Motor neuron (in vitro differentiated cells): ENCODE measurements around the gene EHD1. TPM values are rescaled to one million over a fixed set of nuclear protein-coding genes. Genes with fewer than 3 reads are reported as not detected.

ENCODE experiments used
- ATAC-seq, 8 experiments: fragments of 200-7000 bp; cut with Tn5 transposase; replicated peaks in 6 of 8; 2 replicates each; pipeline ENCODE4 v1.8.0; 2021; ENCODE audit warnings: mild to moderate bottlenecking in 8 of 8, moderate library complexity in 8 of 8
- H3K27ac ChIP-seq, 2 donors: fragments of 250-450 bp; sonication (Bioruptor Pico); 2 replicates each; pipeline ENCODE4 v1.9.0; 2021; ENCODE audit warnings: antibody characterized with exemption in 2 of 2, mild to moderate bottlenecking in 2 of 2, moderate library complexity in 1 of 2
- H3K4me1 ChIP-seq, 2 donors: fragments of 250-450 bp; sonication (Bioruptor Pico); replicated peaks in 1 of 2; 2 replicates each; pipeline ENCODE4 v1.6.1; 2021; ENCODE audit warnings: antibody characterized with exemption in 2 of 2, mild to moderate bottlenecking in 2 of 2, moderate library complexity in 1 of 2
- H3K4me3 ChIP-seq, 5 donors: fragments of 250-450 bp; sonication (Bioruptor Pico); 2 replicates each; pipeline ENCODE4 v1.9.0; 2021; ENCODE audit warnings: antibody characterized with exemption in 5 of 5, mild to moderate bottlenecking in 5 of 5, moderate library complexity in 4 of 5
- WGBS, 10 experiments: fragments of 450-650 bp; shearing (Covaris generic); methylation state at CpG; one replicate each; pipeline ENCODE4 v1.0.0; 2022; 5-methylcytosine and 5-hydroxymethylcytosine counted together
- in situ Hi-C, 9 experiments: fragments of 400-800 bp; cut with MboI; loops; one replicate each; pipeline ENCODE4 v1.15.0; 2021; ENCODE audit warnings: low sequenced_read_pairs in 9 of 9, low pct_unique_long_range_greater_than_20kb in 2 of 9; ENCODE audit not compliant: unreplicated experiment in 9 of 9
- total RNA-seq, 8 experiments: library from RNA; unstranded; fragments of 300-600 nt; gene quantifications; 2 replicates each; pipeline versions ENCODE4 v1.2.3 to v1.2.4, GENCODE V29; 2022

Gene EHD1
- total RNA-seq, 8 experiments from 2014 or later: 20.2 to 37.2 (median 30.6) TPM

GRCh38 chr11:64803158-64803845, 75.1 kb downstream of the EHD1 start, which contains the start of gene MAP4K2:
TSS of gene MAP4K2 (minus strand) at chr11:64803214. CDS start at chr11:64803149, 65 bp downstream.
- peak; percentile 86 to 91 (median 87) for ATAC-seq
- peaks cover 12 to 21% of the 10 kb centered on the region in 2 donors for H3K4me1 ChIP-seq
- peak within 1 kb of the TSS; percentile 33 to 41 for H3K27ac ChIP-seq
- in situ Hi-C loops: no loop called here
- peak within 1 kb of the TSS; percentile 44 to 49 (median 47) for H3K4me3 ChIP-seq
- whole genome bisulfite sequencing, 10 experiments: 0% methylated on average over 1 to 8 of the region's 58 CpGs; no CpG with 5 or more reads in 4 of the 10 experiments

- WGBS, 10 experiments: 71 to 80% methylated on average over 2 to 3 of the region's 54 CpGs; no CpG with 5 or more reads in 8 of the 10 experiments
- H3K27ac ChIP-seq: peak overlapping the region in 1 of 2 donors; percentile 20
- in situ Hi-C loops: no loop called here
- ATAC-seq: no peak
- H3K4me3 ChIP-seq: peak overlapping the region; percentile 44 to 49 (median 47)
- H3K4me1 ChIP-seq: peaks cover 12 to 21% of the 10 kb centered on the region in 2 donors
These were observed 75.9 kb downstream of the EHD1 start for GRCh38 chr11:64802370-64803157.

Other genes starting within 250 kb of the EHD1 start
- 100 to 1,000 TPM in 3 of 8 experiments, 10 to 100 TPM in 2, 1 to 10 TPM in 2, under 1 TPM in 1; 0.51 to 120 (median 71.9) TPM for gene NRXN2, start 155.4 kb downstream of the EHD1 start, total RNA-seq
- gene RASGRP2, start 134.5 kb downstream of the EHD1 start, total RNA-seq: 1 to 10 TPM in 7 of 8 experiments, under 1 TPM in 1; 0.63 to 5.5 (median 2.1) TPM
- gene PYGM, start 118.6 kb downstream of the EHD1 start, total RNA-seq: 10 to 100 TPM in 1 of 8 experiments, 1 to 10 TPM in 5, under 1 TPM in 2; 0.31 to 12.8 (median 2.2) TPM
- gene SF1, start 100.1 kb downstream of the EHD1 start, total RNA-seq: 100 to 1,000 TPM in 4 of 8 experiments, 10 to 100 TPM in 4; 65.8 to 317 (median 98.9) TPM
- 10 to 100 TPM in 3 of 8 experiments, 1 to 10 TPM in 5; 3.0 to 15.7 (median 7.2) TPM for gene MAP4K2, start 75.4 kb downstream of the EHD1 start, total RNA-seq
- gene MEN1, start 68.1 kb downstream of the EHD1 start, total RNA-seq: 10 to 100 TPM; 12.8 to 28.2 (median 17.3) TPM
- 1 to 10 TPM in 1 of 8 experiments, under 1 TPM in 6, not detected in 1; 0.05 to 1.2 (median 0.22) TPM for gene CDC42BPG, start 34.0 kb downstream of the EHD1 start, total RNA-seq
- 10 to 100 TPM in 4 of 8 experiments, 1 to 10 TPM in 4; 4.9 to 37.2 (median 9.6) TPM for gene ATG2A, start 38.6 kb upstream of the EHD1 start, total RNA-seq
- 10 to 100 TPM in 6 of 8 experiments, 1 to 10 TPM in 2; 8.4 to 48.7 (median 25.8) TPM for gene PPP2R5B, start 46.1 kb upstream of the EHD1 start, total RNA-seq
- under 1 TPM in 3 of 8 experiments, not detected in 5; 0.16 to 0.93 (median 0.76) TPM for gene GPHA2, start 57.3 kb upstream of the EHD1 start, total RNA-seq
- gene MAJIN, start 93.5 kb upstream of the EHD1 start, total RNA-seq: 1 to 10 TPM in 1 of 8 experiments, under 1 TPM in 3, not detected in 4; 0.11 to 1.8 (median 0.18) TPM
- gene BATF2, start 118.3 kb upstream of the EHD1 start, total RNA-seq: 10 to 100 TPM in 1 of 8 experiments, 1 to 10 TPM in 4, under 1 TPM in 3; 0.22 to 15.8 (median 1.1) TPM
- gene ARL2, start 135.5 kb upstream of the EHD1 start, total RNA-seq: 100 to 1,000 TPM; 103 to 151 (median 108) TPM
- 10 to 100 TPM in 7 of 8 experiments, 1 to 10 TPM in 1; 8.5 to 27.1 (median 13.9) TPM for gene SNX15, start 148.8 kb upstream of the EHD1 start, total RNA-seq
- gene SAC3D1, start 162.6 kb upstream of the EHD1 start, total RNA-seq: 10 to 100 TPM in 7 of 8 experiments, 1 to 10 TPM in 1; 8.9 to 18.2 (median 11.5) TPM
- gene NAALADL1, start 179.9 kb upstream of the EHD1 start, total RNA-seq: 1 to 10 TPM in 2 of 8 experiments, under 1 TPM in 5, not detected in 1; 0.52 to 3.9 (median 0.93) TPM
- 10 to 100 TPM in 3 of 8 experiments, 1 to 10 TPM in 4, under 1 TPM in 1; 0.97 to 25.2 (median 2.0) TPM for gene CDCA5, start 205.4 kb upstream of the EHD1 start, total RNA-seq
- 10 to 100 TPM; 33.2 to 95.4 (median 41.7) TPM for gene ZFPL1, start 205.6 kb upstream of the EHD1 start, total RNA-seq
- gene VPS51, start 217.6 kb upstream of the EHD1 start, total RNA-seq: 100 to 1,000 TPM in 3 of 8 experiments, 10 to 100 TPM in 5; 58.3 to 137 (median 89.5) TPM
- gene TM7SF2, start 233.3 kb upstream of the EHD1 start, total RNA-seq: 10 to 100 TPM; 31.4 to 86.3 (median 45.9) TPM
- 10 to 100 TPM in 7 of 8 experiments, 1 to 10 TPM in 1; 8.4 to 18.4 (median 13.3) TPM for gene ZNHIT2, start 239.1 kb upstream of the EHD1 start, total RNA-seq
- gene FAU, start 243.5 kb upstream of the EHD1 start, total RNA-seq: 1,000 to 10,000 TPM in 7 of 8 experiments, 100 to 1,000 TPM in 1; 848 to 1,834 (median 1,237) TPM
- gene MRPL49, start 243.7 kb upstream of the EHD1 start, total RNA-seq: 10 to 100 TPM; 43.2 to 75.9 (median 52.0) TPM